Limb (tissue), 2 donors: ENCODE measurements around the gene PLXNA4.
"Not testable (repeated sequence)": the region's sequence is repeated elsewhere in the genome, so short reads cannot be mapped to it uniquely, and the experiment has no call there.

Experiments used
- DNase-seq, 2 donors: peaks; one replicate each; pipeline ENCODE4 v3.0.0-alpha.2; 2016; ENCODE audit errors: extremely low spot score in 2 of 2

The PLXNA4 gene

GRCh38 chr7:132392713-132393112 lies 183.6 kb downstream of the PLXNA4 start:
- no peak for DNase-seq

- DNase-seq, result no peak
These were observed 185.6 kb downstream of the PLXNA4 start for GRCh38 chr7:132390705-132391104.

- DNase-seq, result not testable (repeated sequence)
These were observed 186.2 kb downstream of the PLXNA4 start for GRCh38 chr7:132390049-132390448.

GRCh38 chr7:132388688-132389087 lies 187.6 kb downstream of the PLXNA4 start:
- DNase-seq, result no peak

GRCh38 chr7:132387596-132387995 lies 188.7 kb downstream of the PLXNA4 start:
- DNase-seq, result no peak

- DNase-seq, result no peak
These were observed 190.0 kb downstream of the PLXNA4 start for GRCh38 chr7:132386201-132386681.

- DNase-seq, result no peak
These were observed 192.3 kb downstream of the PLXNA4 start for GRCh38 chr7:132383962-132384361.

- DNase-seq, result no peak
These were observed 194.4 kb downstream of the PLXNA4 start for GRCh38 chr7:132381742-132382472.

GRCh38 chr7:132380059-132380458 lies 196.2 kb downstream of the PLXNA4 start:
- DNase-seq, result no peak

- no peak for DNase-seq
These were observed 197.0 kb downstream of the PLXNA4 start for GRCh38 chr7:132379292-132379691.

- no peak for DNase-seq
These were observed 198.3 kb downstream of the PLXNA4 start for GRCh38 chr7:132377703-132378584.

GRCh38 chr7:132377015-132377414 lies 199.3 kb downstream of the PLXNA4 start:
- no peak for DNase-seq

- DNase-seq, result no peak
These were observed 199.8 kb downstream of the PLXNA4 start for GRCh38 chr7:132376361-132377013.

GRCh38 chr7:132373879-132374278 lies 202.4 kb downstream of the PLXNA4 start:
- DNase-seq, result no peak

GRCh38 chr7:132373041-132373440 lies 203.2 kb downstream of the PLXNA4 start:
- no peak for DNase-seq

GRCh38 chr7:132371948-132372347 lies 204.3 kb downstream of the PLXNA4 start:
- DNase-seq, result no peak

- no peak for DNase-seq
These were observed 207.9 kb downstream of the PLXNA4 start for GRCh38 chr7:132368246-132368900.

- no peak for DNase-seq
These were observed 208.5 kb downstream of the PLXNA4 start for GRCh38 chr7:132367795-132368194.

- no peak for DNase-seq
These were observed 209.3 kb downstream of the PLXNA4 start for GRCh38 chr7:132367004-132367403.

GRCh38 chr7:132364226-132364625 lies 212.0 kb downstream of the PLXNA4 start:
- DNase-seq, result no peak

- no peak for DNase-seq
These were observed 214.2 kb downstream of the PLXNA4 start for GRCh38 chr7:132362059-132362458.
